GM12874 (cell line): Measurements from ENCODE around the gene CCL27.

Source experiments
- CTCF ChIP-seq: IDR thresholded peaks from 2 replicates; pipeline ENCODE4 v1.5.1; 2011; ENCODE audit warnings: low read depth, mild to moderate bottlenecking, control low read depth, low read length, moderate library complexity; ENCODE audit not compliant: insufficient read depth

CCL27 gene

GRCh38 chr9:34653151-34654072, 9.0 kb downstream of the CCL27 start:
- TF ChIP-seq CTCF: no peak

- no peak for TF ChIP-seq CTCF
Measured at GRCh38 chr9:34652602-34653000, 9.9 kb downstream of the CCL27 start.

- no peak for TF ChIP-seq CTCF
Measured at GRCh38 chr9:34651876-34652601, 10.4 kb downstream of the CCL27 start, which contains the start of gene IL11RA. Gene IL11RA, plus strand, starts transcription at chr9:34652185. Its CDS starts 3,033 bp downstream, at chr9:34655218.

- TF ChIP-seq CTCF: no peak
Measured at GRCh38 chr9:34651321-34651720, 11.1 kb downstream of the CCL27 start.

GRCh38 chr9:34650816-34651215, 11.6 kb downstream of the CCL27 start:
- no peak for TF ChIP-seq CTCF

- TF ChIP-seq CTCF: no peak
Measured at GRCh38 chr9:34648673-34649072, 13.8 kb downstream of the CCL27 start.

- TF ChIP-seq CTCF: no peak
Measured at GRCh38 chr9:34647651-34648050, 14.8 kb downstream of the CCL27 start.
